GM12891 (cell line): Measurements from ENCODE around the gene ASTL.

Source experiments
- DNase-seq: peaks from one replicate; pipeline ENCODE4 v3.0.0; 2011; ENCODE audit warnings: low spot score; ENCODE audit not compliant: insufficient read length
- FAIRE-seq: peaks from 2 replicates; lab custom pipeline; 2011; peaks lifted over from hg19 to GRCh38; lab: Jason Lieb, UNC
- PAX5 ChIP-seq: IDR thresholded peaks from 2 replicates; pipeline ENCODE4 v1.6.1; 2011; ENCODE audit warnings: low read length, moderate library complexity, mild to moderate bottlenecking; ENCODE audit not compliant: insufficient read depth, severe bottlenecking
- POLR2A ChIP-seq: IDR thresholded peaks from 2 replicates; pipeline ENCODE4 v1.6.1; 2011; ENCODE audit warnings: low read depth, low read length, control low read depth
- POLR2AphosphoS5 ChIP-seq: IDR thresholded peaks from 2 replicates; pipeline ENCODE4 v1.6.1; 2011; ENCODE audit warnings: low read depth, low read length, control low read depth
- POU2F2 ChIP-seq: IDR thresholded peaks from 2 replicates; pipeline ENCODE4 v1.6.1; 2011; ENCODE audit warnings: low read depth, mild to moderate bottlenecking, control low read depth, low read length, moderate library complexity
- SPI1 ChIP-seq: IDR thresholded peaks from 2 replicates; pipeline ENCODE4 v1.6.1; 2011; ENCODE audit warnings: low read depth, low read length, control low read depth
- TAF1 ChIP-seq: IDR thresholded peaks from 2 replicates; pipeline ENCODE4 v1.6.1; 2011; ENCODE audit warnings: low read depth, low read length, control low read depth

ASTL gene

DNA sequence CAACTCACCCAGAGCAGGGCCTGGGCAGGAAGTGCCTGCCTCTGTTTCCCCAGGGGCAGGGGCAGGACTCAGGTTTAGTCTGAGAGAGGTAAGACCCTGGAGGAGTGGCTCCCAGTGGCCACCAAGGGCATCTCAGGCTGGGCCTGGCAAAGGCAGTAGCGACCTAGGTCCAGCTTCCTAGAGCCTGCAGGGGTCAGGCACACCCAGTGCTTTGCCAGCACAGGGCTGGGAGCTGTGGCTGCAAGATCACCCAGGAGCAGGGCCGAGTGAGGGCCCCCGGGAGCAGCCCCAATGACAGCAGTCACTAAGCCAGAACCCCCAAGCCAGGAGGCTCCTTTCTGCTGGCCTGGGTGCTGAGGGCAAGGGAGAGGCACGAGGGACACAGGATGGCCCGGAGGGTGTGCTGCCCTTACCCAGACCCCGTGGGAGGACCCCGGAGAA lies 15.7 kb upstream of the ASTL start:
- DNase-seq (no peak), FAIRE-seq (no peak)
- TF ChIP-seq SPI1: no peak
- no peak for TF ChIP-seq TAF1
- no peak for TF ChIP-seq POLR2AphosphoS5
- no peak for TF ChIP-seq PAX5
- no peak for TF ChIP-seq POLR2A
- TF ChIP-seq POU2F2: no peak

DNA sequence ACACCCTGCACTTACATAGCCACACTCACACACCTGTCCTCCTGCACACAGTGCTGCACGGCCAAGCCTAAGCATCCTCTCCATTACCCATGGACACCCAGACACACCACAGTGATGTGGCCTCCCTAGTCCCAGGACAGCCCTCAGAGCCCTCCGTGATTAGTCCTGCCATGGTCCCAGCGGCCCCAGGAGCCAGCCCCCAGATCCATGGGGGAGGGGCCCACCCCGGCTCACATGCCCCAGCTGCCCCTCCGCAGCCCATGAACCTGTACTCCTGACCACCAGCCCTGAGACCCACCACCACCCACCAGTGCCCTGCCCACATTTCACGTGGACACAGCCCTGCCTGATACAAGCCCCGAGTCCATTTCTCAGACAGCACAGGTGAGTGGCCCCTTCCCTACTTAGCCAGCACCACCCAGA lies 15.0 kb upstream of the ASTL start:
- FAIRE-seq (peak; percentile 9), DNase-seq (no peak)
- TF ChIP-seq TAF1 (no peak), POU2F2 (no peak), PAX5 (no peak), POLR2AphosphoS5 (no peak), SPI1 (no peak), POLR2A (no peak)

DNA sequence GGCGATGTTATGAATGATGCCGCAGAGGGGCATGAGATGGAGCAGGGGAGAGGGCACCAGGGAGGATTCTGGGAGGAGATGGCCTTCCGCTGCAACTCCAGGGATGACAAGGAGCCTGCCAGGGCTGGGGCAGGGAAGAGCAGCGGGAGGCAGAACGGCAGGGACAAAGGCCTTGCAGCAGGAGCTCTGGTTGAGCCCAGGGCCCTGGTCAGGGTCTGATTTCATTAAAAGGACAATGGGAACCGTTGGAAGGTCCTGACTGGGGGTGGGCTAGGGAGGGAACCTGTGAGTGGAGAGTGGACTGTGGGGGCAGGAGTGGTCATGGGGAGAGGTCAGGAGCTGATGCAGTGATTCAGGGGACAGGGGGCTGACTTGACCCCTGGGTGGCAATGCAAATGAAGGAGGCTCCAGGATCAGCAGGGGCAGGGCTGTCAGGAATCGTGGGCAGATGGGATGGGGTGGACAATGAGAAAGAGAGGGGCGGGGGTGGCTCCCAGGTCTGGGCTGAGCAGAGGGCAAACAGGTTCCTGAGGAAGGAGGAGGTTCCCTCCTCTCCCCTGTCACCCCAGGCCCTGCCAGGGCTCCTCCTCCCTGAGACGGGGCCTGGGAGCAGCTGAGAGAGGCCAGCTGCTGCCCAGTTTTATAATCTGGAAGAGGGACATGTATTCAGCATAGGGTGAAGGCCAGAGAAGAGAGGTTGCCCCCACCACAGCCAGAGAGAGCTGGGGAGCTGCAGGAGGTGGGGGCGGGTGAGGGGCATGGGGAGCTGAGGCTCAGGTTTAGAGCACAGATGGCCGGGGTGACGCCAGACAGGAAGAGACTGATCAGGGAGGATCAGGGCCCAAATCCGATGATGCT lies 14.2 kb upstream of the ASTL start:
- no peak for FAIRE-seq
- DNase-seq: no peak
- TF ChIP-seq PAX5 (no peak), POLR2A (no peak), SPI1 (no peak), POU2F2 (no peak), TAF1 (no peak)

DNA sequence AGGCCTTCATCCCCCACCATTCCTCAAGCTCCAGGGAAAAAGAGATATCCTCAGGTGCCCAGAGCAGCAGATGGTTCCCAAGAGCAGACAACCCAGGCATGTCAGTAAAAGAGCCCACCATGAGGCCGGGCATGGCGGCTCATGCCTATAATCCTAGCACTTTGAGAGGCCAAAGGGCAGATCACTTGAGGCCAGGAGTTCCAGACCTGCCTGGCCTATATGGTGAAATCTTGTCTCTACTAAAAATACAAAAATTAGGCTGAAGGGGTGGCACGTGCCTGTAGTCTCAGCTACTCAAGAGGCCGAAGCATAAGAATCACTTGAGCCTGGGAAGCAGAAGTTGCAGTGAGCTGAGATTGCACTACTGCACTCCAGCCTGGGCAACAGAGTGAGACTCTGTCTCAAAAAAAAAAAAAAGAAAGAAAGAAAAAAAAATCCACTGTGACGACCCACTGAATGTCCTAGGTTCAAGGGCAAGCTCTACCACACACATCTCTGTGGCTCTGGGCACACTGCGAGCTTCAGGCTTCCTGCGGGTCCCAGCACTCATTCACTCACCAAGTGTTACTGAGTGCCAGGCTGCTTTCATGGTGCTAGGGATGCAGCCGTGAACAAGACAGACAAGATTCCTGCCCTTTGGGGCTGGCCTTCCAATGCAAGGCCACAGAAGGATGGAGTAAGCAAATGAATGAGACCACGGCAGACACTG lies 13.4 kb upstream of the ASTL start:
- no peak for FAIRE-seq
- TF ChIP-seq TAF1 (no peak), POLR2AphosphoS5 (no peak), POU2F2 (no peak), SPI1 (no peak), POLR2A (no peak), PAX5 (no peak)
- no peak for DNase-seq

DNA sequence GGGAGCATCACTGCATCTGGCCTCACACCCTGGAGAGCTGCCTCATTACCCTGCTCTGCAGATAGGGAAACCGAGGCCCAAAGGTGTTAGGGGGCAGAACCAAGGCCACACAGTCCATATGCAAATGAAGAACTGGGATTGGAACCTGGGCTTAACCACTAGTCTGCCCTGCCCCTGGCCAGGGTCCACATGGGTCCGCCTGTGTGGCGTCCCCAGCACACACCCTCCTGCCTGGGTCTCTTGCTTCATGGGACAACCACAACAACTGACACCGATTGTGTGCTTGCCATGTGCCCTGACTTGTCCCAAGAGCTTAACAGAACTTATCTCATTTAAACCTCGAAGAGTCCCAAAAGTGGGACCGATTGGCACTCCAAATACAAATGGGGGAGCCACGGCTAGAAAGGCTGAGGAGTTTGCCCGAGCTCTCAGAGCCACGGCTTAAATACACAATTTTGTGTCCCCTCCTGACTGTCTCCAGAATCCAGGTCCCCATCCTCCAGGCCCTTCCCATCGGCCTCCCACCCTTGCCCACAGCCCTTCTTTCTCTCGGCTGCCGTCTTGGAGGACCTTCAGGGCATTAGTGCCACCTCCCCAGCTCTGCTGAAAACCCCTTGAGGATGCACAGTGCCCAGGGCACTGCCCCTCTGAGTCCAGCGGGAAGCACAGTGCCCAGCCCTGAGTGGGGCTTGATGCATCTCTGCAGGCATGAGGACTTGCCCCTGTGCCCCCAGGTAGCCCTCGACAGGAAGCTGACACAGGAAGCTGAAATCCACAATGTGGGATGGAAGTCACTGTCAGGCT lies 12.7 kb upstream of the ASTL start:
- DNase-seq (no peak), FAIRE-seq (peak; percentile 26)
- TF ChIP-seq SPI1 (no peak), POLR2A (no peak), POU2F2 (no peak), POLR2AphosphoS5 (no peak), TAF1 (no peak), PAX5 (no peak)

DNA sequence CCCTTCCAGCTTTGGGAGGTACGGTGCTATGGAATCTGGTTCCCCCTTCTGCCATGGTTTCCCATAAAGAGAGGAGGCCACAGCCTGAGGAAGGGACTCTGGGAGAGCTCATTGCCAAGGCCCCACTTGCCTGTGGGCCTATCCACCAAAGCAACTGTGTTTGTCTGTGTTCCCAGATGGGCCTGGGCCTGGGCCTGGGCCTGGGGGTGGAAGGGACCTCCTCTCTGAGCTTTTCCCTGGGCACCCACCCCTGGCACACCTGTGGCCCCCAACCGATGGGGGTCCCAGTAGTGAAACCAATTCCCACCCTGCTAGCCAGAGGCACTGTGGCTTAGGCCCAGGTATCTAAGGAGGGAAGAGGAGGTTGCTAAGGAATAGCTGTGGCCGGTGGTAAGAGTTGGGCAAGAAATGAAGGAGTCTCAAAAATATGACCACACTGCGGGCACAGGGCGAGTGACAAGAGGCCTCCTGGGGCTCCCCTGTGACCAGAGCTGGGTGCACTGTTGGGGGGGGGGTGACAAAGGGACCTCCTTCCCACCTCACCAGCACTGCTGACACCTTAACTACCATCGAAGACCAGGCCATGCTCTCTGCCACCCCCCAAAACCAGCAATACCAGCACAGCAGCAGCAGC lies 11.8 kb upstream of the ASTL start:
- DNase-seq: no peak
- TF ChIP-seq POLR2A: no peak
- TF ChIP-seq TAF1: no peak
- no peak for TF ChIP-seq POLR2AphosphoS5
- no peak for FAIRE-seq

DNA sequence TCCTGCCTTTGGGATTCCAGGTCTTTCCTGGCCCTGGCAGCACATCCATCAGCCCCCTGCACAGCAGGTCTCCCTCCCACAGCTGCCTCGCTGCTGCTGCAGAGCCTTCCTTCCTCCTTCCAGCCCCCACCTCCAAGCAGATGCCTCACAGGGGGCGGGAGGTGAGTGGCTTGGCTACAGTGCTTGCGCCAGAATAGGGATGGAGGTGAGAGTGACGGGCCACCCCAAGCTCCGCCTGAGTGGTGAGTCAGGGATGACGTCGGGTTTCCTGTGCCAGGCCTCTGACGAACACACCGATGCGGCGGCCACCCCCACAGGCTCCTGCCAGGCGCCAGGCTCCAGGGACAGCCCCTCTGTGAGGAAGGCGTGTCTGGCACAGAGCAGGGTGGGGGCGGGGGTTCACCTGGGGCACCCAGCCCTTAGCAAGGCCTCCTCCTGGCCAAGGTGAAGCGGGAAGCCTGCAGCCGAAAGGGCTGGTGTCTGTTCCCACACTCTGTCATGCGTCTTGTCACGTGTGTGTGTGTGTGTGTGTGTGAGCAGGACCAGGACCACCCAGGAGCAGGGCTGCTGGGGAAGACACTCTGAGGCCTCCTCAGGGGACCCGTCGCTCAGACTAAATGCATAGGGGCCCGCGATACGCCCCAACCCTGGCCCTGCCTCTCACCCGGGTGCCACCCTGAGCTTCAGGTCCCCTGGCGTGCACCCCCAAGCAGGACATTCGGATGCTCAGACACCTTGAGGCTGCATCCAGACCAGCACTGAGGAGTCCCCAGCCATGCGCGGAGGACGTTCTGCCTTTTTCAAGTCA lies 10.3 kb upstream of the ASTL start:
- peak; percentile 71 for DNase-seq
- FAIRE-seq: peak; percentile 99
- TF ChIP-seq POLR2AphosphoS5: no peak; the same call in 1 of the 2 replicates
- TF ChIP-seq SPI1: no peak
- no peak for TF ChIP-seq POU2F2
- peak; percentile 40; the same call in 1 of the 2 replicates for TF ChIP-seq POLR2A
- no peak for TF ChIP-seq PAX5
- no peak for TF ChIP-seq TAF1
